Erythroblast (primary cell): ENCODE measurements around the gene STK24.

Source experiments
- GATA1 ChIP-seq: IDR thresholded peaks from 2 replicates; pipeline ENCODE4 v1.6.1; 2011; ENCODE audit warnings: low read depth, mild to moderate bottlenecking, control low read depth, low read length, moderate library complexity
- POLR2A ChIP-seq: IDR thresholded peaks from 2 replicates; pipeline ENCODE4 v1.6.1; 2011; ENCODE audit warnings: mild to moderate bottlenecking, low read length

- TF ChIP-seq POLR2A (no peak), GATA1 (no peak)
Observed at GRCh38 chr13:98599502-98600328, 22.8 kb upstream of the STK24 start.
